Measurements from ENCODE around the gene ACOXL.

DNA sequence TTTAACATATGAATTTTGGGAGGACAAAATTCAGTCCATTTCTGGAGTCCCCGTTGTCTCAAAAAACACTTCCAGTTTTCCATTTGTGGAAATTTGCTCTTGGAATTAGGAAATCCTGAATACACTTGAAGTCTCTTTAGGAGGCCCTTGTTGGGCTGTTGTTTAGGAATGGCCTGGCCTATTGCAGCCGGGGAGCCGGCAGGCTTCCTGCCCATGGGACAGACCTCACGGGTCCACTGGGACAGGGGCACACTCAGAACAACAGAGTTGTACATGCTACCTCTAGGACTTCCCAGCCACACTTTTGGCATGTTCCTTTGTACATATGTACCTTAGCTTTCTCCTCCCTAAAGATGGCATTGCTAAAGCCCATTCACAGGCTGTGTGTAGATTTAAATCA lies 57.3 kb downstream of the ACOXL start:
- TF ChIP-seq EZH2phosphoT487 (IDR thresholded peaks at IDR 0.05; ENCODE audit: insufficient read depth, low read depth) (no peak), EZH2 (IDR thresholded peaks at IDR 0.05; ENCODE audit: insufficient read depth, poor library complexity, severe bottlenecking) (no peak)
